ENCODE results near the gene KCNN4. TPM values are rescaled to one million over a fixed set of nuclear protein-coding genes. Genes with fewer than 3 reads are reported as not detected.

KCNN4 gene
- total and polyA plus RNA-seq, 12 donors, result 0.34 to 1.6 (median 0.86) TPM

- no peak for TF ChIP-seq CTCF (IDR thresholded peaks at IDR 0.05)
- DNase-seq (no peak), ATAC-seq (no peak)
- WGBS, 2 donors, result 97 to 100% methylated on average over 1 of the region's 1 CpG
- Histone ChIP-seq H3K36me3 (peaks cover 0 to 72% (median 38%) of the 10 kb centered on the region in 9 donors), H3K9me3 (no peaks in the 10 kb centered on the region), H3K27me3 (no peaks in the 10 kb centered on the region), H3K4me3 (no peak overlapping the region), H3K27ac (no peak overlapping the region), H3K4me1 (peaks cover 0 to 37% (median 14%) of the 10 kb centered on the region in 9 donors)
- intact Hi-C loops (cut with DNase I), result loop anchor here in 2 of 10 donors (5.0 kb wide), 1 partner anchor 32 kb away; the partner anchor contains the start of gene KCNN4 (in 2 of the 2)
Measured at GRCh38 chr19:43749898-43750297, 30.9 kb downstream of the KCNN4 start.

- peaks cover 0 to 44% (median 16%) of the 10 kb centered on the region in 9 donors for H3K4me1 ChIP-seq
- H3K27ac ChIP-seq, result no peak overlapping the region
- intact Hi-C loops (cut with DNase I), result loop anchor here in 2 of 10 donors (5.0 kb wide), 1 partner anchor 33 kb away; the partner anchor contains the start of gene KCNN4 (in 2 of the 2)
- DNase-seq (no peak), ATAC-seq (no peak)
- H3K36me3 ChIP-seq, result peaks cover 0 to 80% (median 38%) of the 10 kb centered on the region in 9 donors
- TF ChIP-seq CTCF (IDR thresholded peaks at IDR 0.05), result no peak
- no peaks in the 10 kb centered on the region for H3K27me3 ChIP-seq
- H3K4me3 ChIP-seq, result no peak overlapping the region
- WGBS, 2 donors, result 75 to 80% methylated on average over 7 of the region's 7 CpGs
- H3K9me3 ChIP-seq, result no peaks in the 10 kb centered on the region
Measured at GRCh38 chr19:43749152-43749551, 31.6 kb downstream of the KCNN4 start.

- Histone ChIP-seq H3K27ac (no peak overlapping the region), H3K9me3 (no peaks in the 10 kb centered on the region), H3K36me3 (peaks cover 0 to 84% (median 38%) of the 10 kb centered on the region in 9 donors), H3K27me3 (no peaks in the 10 kb centered on the region), H3K4me1 (peaks cover 0 to 41% (median 11%) of the 10 kb centered on the region in 9 donors), H3K4me3 (no peak overlapping the region)
- no peak for TF ChIP-seq CTCF (IDR thresholded peaks at IDR 0.05)
- no peak for ATAC-seq
- no peak for DNase-seq
- WGBS, 2 donors, result 88 to 93% methylated on average over 4 of the region's 4 CpGs
- intact Hi-C loops (cut with DNase I), result loop anchor here in 2 of 10 donors (5.0 kb wide), 1 partner anchor 34 kb away; the partner anchor contains the start of gene KCNN4 (in 2 of the 2)
Measured at GRCh38 chr19:43748685-43749084, 32.1 kb downstream of the KCNN4 start.

- Histone ChIP-seq H3K4me3 (no peak overlapping the region), H3K27me3 (no peaks in the 10 kb centered on the region), H3K27ac (no peak overlapping the region), H3K4me1 (peaks cover 0 to 38% (median 8%) of the 10 kb centered on the region in 9 donors), H3K9me3 (no peaks in the 10 kb centered on the region), H3K36me3 (peaks cover 0 to 89% (median 42%) of the 10 kb centered on the region in 9 donors)
- no peak for TF ChIP-seq CTCF (IDR thresholded peaks at IDR 0.05)
- intact Hi-C loops (cut with DNase I), result loop anchor here in 2 of 10 donors (5.0 kb wide), 1 partner anchor 34 kb away; the partner anchor contains the start of gene KCNN4 (in 2 of the 2)
- no peak for ATAC-seq
- 90 to 100% methylated on average over 4 of the region's 4 CpGs for WGBS, 2 donors
- DNase-seq, result no peak
Measured at GRCh38 chr19:43748205-43748594, 32.6 kb downstream of the KCNN4 start.
